Measurements from ENCODE around the gene MDH1B. TPM values are rescaled to one million over a fixed set of nuclear protein-coding genes. Genes with fewer than 3 reads are reported as not detected.
"Not testable (repeated sequence)": the region's sequence is repeated elsewhere in the genome, so short reads cannot be mapped to it uniquely, and the experiment has no call there.

MDH1B gene
- 1 to 10 TPM in 8 of 9 donors, under 1 TPM in 1; 0.88 to 3.7 (median 2.4) TPM for total RNA-seq
- 1 to 10 TPM; 1.5 to 6.9 (median 3.1) TPM for polyA plus RNA-seq
- long read RNA-seq, donor 1, partial matches to known transcripts = 42 of 53 reads
- long read RNA-seq, donor 1, other reads (novel, unspliced or antisense) = 11 of 53 reads
- long read RNA-seq, donor 2, partial matches to known transcripts = 0 of 1 reads
- long read RNA-seq, donor 2, other reads (novel, unspliced or antisense) = 0 of 1 reads
- long read RNA-seq, donor 3, partial matches to known transcripts = 53 of 64 reads
- long read RNA-seq, donor 3, other reads (novel, unspliced or antisense) = 11 of 64 reads
- long read RNA-seq, donor 4, partial matches to known transcripts = 1 of 5 reads
- long read RNA-seq, donor 4, other reads (novel, unspliced or antisense) = 3 of 5 reads
- long read RNA-seq, donor 5, partial matches to known transcripts = 1 of 4 reads
- long read RNA-seq, donor 5, other reads (novel, unspliced or antisense) = 1 of 4 reads
- long read RNA-seq, donor 6, partial matches to known transcripts = 3 of 5 reads
- long read RNA-seq, donor 6, other reads (novel, unspliced or antisense) = 1 of 5 reads
- long read RNA-seq, donor 7 = 0 reads
- long read RNA-seq, donor 8 = 0 reads
- long read RNA-seq, donor 9, partial matches to known transcripts = 0 of 1 reads
- long read RNA-seq, donor 9, other reads (novel, unspliced or antisense) = 0 of 1 reads
- long read RNA-seq, donor 10 = 0 reads

DNA sequence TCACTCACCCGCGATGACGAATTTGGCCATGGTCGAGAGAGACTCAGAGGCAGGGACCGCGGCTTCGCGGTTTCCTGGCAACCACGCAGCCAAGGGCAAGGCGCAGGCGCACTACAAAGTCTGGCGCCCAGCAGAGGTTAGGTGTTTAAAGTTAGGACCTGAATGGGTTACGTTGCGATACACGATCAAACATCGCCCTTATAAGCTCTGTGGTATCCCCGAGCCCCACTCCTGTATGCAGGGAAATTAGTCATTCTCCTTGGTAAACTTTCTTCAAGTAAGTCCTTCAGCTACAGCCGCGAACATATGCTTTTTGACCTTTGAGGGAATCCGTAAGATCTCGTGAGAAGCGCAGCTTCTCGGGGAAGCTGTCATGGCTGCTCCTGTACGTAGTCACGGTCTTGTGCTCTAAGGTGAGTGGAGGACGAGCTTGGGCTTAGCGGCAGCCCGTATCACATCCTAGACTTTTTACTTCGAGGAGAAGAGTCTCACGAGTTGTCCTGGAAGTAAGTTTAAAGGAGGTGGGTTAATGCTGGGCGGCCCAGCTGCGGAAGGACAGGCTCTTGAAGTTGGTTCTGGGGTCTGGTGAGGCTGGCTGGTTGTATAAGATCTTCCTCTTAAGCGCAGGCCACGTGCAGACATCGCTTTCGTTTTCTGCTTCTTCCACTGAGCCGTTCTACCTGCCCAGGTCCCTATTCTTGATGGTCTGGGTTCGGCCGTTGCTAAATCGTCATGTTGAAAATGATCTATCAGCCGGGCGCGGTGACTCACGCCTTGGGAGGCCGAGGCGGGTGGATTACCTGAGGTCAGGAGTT is at the start of gene MDH1B, which contains the start of gene FASTKD2:
Gene MDH1B (minus strand): TSS at position 87 of the 815 bp plus-strand sequence. CDS start 57 bp downstream, at position 30.
Gene FASTKD2 (plus strand): TSS at position 365 of the 815 bp plus-strand sequence. CDS start 1,088 bp downstream, outside the sequence.
- intact Hi-C loops (cut with DNase I) = no loop called here
- Histone ChIP-seq H3K36me3 (replicated peaks in 1 of 2) (peaks cover 0 to 8% of the 10 kb centered on the region in 2 donors), H3K4me1 (replicated peaks in 1 of 2) (peaks cover 0 to 19% of the 10 kb centered on the region in 2 donors), H3K27ac (peak within 1 kb of the TSS; percentile 59 to 96 (median 89)), H3K27me3 (no peaks in the 10 kb centered on the region), H3K9me3 (replicated peaks in 1 of 3) (no peaks in the 10 kb centered on the region), H3K4me3 (peak within 1 kb of the TSS; percentile 6 to 92 (median 58))
- peak; percentile 58 to 75 for TF ChIP-seq POLR2A (IDR thresholded peaks at IDR 0.05)
- TF ChIP-seq, protein P1, sequence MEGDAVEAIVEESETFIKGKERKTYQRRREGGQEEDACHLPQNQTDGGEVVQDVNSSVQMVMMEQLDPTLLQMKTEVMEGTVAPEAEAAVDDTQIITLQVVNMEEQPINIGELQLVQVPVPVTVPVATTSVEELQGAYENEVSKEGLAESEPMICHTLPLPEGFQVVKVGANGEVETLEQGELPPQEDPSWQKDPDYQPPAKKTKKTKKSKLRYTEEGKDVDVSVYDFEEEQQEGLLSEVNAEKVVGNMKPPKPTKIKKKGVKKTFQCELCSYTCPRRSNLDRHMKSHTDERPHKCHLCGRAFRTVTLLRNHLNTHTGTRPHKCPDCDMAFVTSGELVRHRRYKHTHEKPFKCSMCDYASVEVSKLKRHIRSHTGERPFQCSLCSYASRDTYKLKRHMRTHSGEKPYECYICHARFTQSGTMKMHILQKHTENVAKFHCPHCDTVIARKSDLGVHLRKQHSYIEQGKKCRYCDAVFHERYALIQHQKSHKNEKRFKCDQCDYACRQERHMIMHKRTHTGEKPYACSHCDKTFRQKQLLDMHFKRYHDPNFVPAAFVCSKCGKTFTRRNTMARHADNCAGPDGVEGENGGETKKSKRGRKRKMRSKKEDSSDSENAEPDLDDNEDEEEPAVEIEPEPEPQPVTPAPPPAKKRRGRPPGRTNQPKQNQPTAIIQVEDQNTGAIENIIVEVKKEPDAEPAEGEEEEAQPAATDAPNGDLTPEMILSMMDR (IDR thresholded peaks at IDR 0.05) = no peak
- 0% methylated on average over 25 to 46 of the region's 46 CpGs for WGBS, 4 donors
- peak; percentile 92 to 97 (median 95) for DNase-seq

DNA sequence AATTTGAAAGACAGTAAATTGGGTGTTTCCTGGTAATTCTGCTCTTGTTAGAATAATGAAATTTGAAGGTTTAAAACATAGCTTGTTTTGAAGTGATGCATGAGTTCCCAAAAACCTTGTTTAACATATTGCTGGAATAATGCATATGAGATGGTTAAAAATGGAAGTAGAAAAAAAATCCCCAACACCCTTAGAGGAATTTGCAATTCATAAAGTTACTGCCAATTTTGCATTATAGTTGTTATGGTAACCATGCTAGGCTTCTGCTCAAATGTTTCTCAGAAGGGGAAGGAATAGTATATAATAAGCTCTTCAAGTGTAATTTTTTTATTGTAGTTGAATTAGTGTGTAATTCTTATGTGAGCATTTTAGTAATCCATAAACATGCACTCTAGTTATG is 49.4 kb upstream of the MDH1B start:
- Histone ChIP-seq H3K9me3 (replicated peaks in 1 of 3) (no peaks in the 10 kb centered on the region), H3K4me3 (no peak overlapping the region), H3K27ac (no peak overlapping the region), H3K27me3 (no peaks in the 10 kb centered on the region), H3K36me3 (replicated peaks in 1 of 2) (no peaks in the 10 kb centered on the region), H3K4me1 (replicated peaks in 1 of 2) (no peaks in the 10 kb centered on the region)
- intact Hi-C loops (cut with DNase I) = no loop called here
- DNase-seq = no peak
- TF ChIP-seq, protein P1 (IDR thresholded peaks at IDR 0.05) = no peak
- no peak for TF ChIP-seq POLR2A (IDR thresholded peaks at IDR 0.05)

DNA sequence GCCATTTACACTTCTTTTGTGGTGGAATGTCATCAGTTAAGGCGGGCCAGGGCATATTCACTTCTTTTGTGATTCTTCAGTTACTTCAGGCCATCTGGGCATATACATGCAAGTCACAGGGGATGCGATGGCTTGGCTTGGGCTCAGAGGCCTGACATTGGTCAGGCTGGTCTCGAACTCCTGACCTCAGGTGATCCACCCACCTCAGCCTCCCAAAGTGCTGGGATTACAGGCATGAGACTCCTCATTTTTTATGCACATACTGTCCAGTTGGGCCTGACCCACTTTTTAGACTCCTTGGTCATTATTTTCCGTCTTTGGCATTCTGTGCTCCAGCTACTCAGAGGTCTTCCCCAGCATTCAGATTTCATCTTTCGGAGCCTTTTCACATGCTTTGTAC is 47.3 kb upstream of the MDH1B start:
- H3K4me1 ChIP-seq (replicated peaks in 1 of 2); H3K4me3 ChIP-seq; H3K9me3 ChIP-seq (replicated peaks in 1 of 3); H3K27me3 ChIP-seq; H3K27ac ChIP-seq; DNase-seq; H3K36me3 ChIP-seq (replicated peaks in 1 of 2); intact Hi-C loops (cut with DNase I): not testable (repeated sequence)
- 96 to 99% (median 98%) methylated on average over 4 to 5 of the region's 5 CpGs for WGBS, 4 donors

DNA sequence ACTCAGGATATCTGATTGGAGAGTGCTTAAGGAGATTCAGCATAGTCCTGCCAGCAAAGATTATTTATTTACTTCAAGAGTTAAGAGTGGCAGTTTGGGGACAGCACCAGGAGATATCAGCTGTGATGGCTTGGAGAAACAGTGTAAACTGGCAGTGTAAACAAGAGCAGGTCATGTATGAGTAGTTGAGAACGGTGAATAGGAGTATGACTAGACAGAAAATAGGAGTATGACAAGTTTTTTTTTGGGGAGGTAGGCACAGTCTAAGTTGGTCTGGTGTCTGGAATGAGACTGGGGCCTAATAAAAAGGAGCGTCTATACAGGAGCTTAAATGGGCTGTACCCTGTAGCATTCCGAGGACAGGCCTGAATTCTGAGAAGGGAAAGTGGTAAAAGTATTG is 42.5 kb upstream of the MDH1B start:
- H3K9me3 ChIP-seq (replicated peaks in 1 of 3); H3K4me1 ChIP-seq (replicated peaks in 1 of 2); H3K27me3 ChIP-seq; H3K27ac ChIP-seq; H3K4me3 ChIP-seq; DNase-seq; H3K36me3 ChIP-seq (replicated peaks in 1 of 2): not testable (repeated sequence)
- intact Hi-C loops (cut with DNase I) = loop anchor here in 1 of 2 donors (10.0 kb wide), 1 partner anchor 177 kb away; no protein-coding TSS in a partner anchor
- WGBS, 4 donors = 94 to 100% (median 97%) methylated on average over 2 to 3 of the region's 3 CpGs

All from adrenal gland (tissue), 19 donors.